ENCODE measurements around the gene ACADSB.

ACADSB gene

GRCh38 chr10:123007558-123008354, 1.1 kb upstream of the ACADSB start:
- Histone ChIP-seq H3K36me3 (ENCODE audit: insufficient read depth, low read length) (peaks cover 7% of the 10 kb centered on the region), H2AFZ (ENCODE audit: low read depth, low read length) (peak overlapping the region; percentile 90), H3K27me3 (ENCODE audit: insufficient read depth, low read length, poor library complexity) (no peaks in the 10 kb centered on the region), H3K9ac (ENCODE audit: low read depth, low read length) (peak overlapping the region; percentile 84), H3K27ac (ENCODE audit: low read length) (peak overlapping the region; percentile 73), H3K9me3 (ENCODE audit: insufficient read depth, low read length, severe bottlenecking) (no peaks in the 10 kb centered on the region), H4K20me1 (ENCODE audit: insufficient read depth, low read length) (no peaks in the 10 kb centered on the region; the same call in 1 of the 2 replicates), H3K4me3 (ENCODE audit: low read depth in 1 of 2, low read length in 2 of 2) (peak overlapping the region; percentile 50 to 73), H3K4me1 (ENCODE audit: insufficient read depth, low read length) (peaks cover 42% of the 10 kb centered on the region), H3K79me2 (ENCODE audit: insufficient read depth, low read length) (peaks cover 61% of the 10 kb centered on the region), H3K4me2 (ENCODE audit: insufficient read depth, low read length) (peak overlapping the region; percentile 85)
- ATAC-seq (ENCODE audit: insufficient read depth, low read depth) = peak; percentile 35
- DNase-seq = peak; percentile 44
- no peak for TF ChIP-seq EZH2 (IDR thresholded peaks at IDR 0.05; ENCODE audit: borderline replicate concordance, low read depth, low read length, severe bottlenecking)
- TF ChIP-seq, protein P1, sequence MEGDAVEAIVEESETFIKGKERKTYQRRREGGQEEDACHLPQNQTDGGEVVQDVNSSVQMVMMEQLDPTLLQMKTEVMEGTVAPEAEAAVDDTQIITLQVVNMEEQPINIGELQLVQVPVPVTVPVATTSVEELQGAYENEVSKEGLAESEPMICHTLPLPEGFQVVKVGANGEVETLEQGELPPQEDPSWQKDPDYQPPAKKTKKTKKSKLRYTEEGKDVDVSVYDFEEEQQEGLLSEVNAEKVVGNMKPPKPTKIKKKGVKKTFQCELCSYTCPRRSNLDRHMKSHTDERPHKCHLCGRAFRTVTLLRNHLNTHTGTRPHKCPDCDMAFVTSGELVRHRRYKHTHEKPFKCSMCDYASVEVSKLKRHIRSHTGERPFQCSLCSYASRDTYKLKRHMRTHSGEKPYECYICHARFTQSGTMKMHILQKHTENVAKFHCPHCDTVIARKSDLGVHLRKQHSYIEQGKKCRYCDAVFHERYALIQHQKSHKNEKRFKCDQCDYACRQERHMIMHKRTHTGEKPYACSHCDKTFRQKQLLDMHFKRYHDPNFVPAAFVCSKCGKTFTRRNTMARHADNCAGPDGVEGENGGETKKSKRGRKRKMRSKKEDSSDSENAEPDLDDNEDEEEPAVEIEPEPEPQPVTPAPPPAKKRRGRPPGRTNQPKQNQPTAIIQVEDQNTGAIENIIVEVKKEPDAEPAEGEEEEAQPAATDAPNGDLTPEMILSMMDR (IDR thresholded peaks at IDR 0.05; ENCODE audit: borderline replicate concordance, extremely low read depth, low read length, poor library complexity, severe bottlenecking) = no peak

DNA sequence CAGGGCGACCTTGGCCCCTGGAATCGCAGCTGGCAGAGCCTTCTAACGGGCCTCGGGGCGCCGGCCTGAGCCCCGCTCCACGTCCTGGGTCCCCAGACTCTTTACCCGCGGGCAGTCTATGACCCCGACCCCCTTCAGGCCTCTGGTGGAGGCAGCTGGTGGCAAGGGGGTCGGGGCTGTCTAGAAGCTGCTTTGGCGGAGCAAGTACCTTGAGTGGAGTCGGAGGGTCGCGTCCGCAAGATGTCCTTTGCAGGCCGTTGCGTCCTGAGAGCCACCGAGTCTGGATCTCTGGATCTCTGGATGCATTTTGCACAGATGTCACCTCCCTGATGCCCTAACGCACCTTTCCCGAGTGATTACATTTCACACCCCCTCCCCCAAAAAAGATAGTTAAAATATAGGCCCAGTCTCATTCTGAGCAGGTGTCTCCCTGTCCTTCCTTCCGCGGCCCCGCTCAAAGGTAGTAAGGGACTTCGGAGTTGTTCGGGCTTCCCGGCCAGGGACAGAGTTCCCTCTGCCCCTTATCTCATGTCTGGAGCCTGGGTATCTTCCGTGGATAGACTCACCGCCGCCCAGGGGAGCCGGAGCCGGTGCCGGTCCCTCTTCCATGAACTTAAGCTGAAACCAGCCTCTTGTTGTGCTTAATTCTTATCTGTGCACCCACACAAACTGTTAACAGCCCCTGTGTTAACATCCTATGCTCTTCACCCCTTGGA, 457 bp downstream of the ACADSB start:
- no peaks in the 10 kb centered on the region for H3K27me3 ChIP-seq (ENCODE audit: insufficient read depth, low read length, poor library complexity)
- H3K9me3 ChIP-seq (ENCODE audit: insufficient read depth, low read length, severe bottlenecking) = no peaks in the 10 kb centered on the region
- DNase-seq (peak; percentile 20), ATAC-seq (ENCODE audit: insufficient read depth, low read depth) (peak; percentile 1; the same call in 1 of the 3 replicates)
- no peak for TF ChIP-seq EZH2 (IDR thresholded peaks at IDR 0.05; ENCODE audit: borderline replicate concordance, low read depth, low read length, severe bottlenecking)
- TF ChIP-seq, protein P1 (IDR thresholded peaks at IDR 0.05; ENCODE audit: borderline replicate concordance, extremely low read depth, low read length, poor library complexity, severe bottlenecking) = no peak
- peak overlapping the region; percentile 84 for H2AFZ ChIP-seq (ENCODE audit: low read depth, low read length)
- peak overlapping the region; percentile 67 to 73 for H3K4me3 ChIP-seq (ENCODE audit: low read depth in 1 of 2, low read length in 2 of 2)
- peak overlapping the region; percentile 68 for H3K27ac ChIP-seq (ENCODE audit: low read length)
- peak overlapping the region; percentile 84 for H3K9ac ChIP-seq (ENCODE audit: low read depth, low read length)
- H4K20me1 ChIP-seq (ENCODE audit: insufficient read depth, low read length) = no peaks in the 10 kb centered on the region
- peak overlapping the region; percentile 86 for H3K4me2 ChIP-seq (ENCODE audit: insufficient read depth, low read length)
- peaks cover 47% of the 10 kb centered on the region for H3K79me2 ChIP-seq (ENCODE audit: insufficient read depth, low read length)
- H3K4me1 ChIP-seq (ENCODE audit: insufficient read depth, low read length) = peaks cover 42% of the 10 kb centered on the region
- H3K36me3 ChIP-seq (ENCODE audit: insufficient read depth, low read length) = peaks cover 7% of the 10 kb centered on the region

DNA sequence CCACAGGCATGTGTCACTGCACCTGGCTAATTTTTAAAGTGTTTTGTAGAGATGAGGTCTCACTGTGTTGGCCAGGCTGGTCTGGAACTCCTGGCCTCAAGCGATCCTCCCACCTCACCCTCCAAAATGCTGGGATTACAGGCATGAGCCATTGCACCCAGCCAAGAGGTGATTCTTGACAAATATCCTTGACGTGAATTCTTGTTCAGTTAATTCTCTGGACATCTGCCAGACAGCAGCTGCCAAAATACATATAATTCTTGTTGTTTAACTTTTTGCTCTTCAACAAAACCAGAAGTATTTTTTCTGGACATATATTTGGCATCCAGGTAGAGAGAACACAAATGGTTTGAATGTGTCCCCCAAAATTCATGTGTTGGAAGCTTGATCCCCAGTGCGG, 3.2 kb downstream of the ACADSB start:
- H4K20me1 ChIP-seq (ENCODE audit: insufficient read depth, low read length) = no peaks in the 10 kb centered on the region; the same call in 1 of the 2 replicates
- no peak overlapping the region for H3K9ac ChIP-seq (ENCODE audit: low read depth, low read length)
- ATAC-seq (ENCODE audit: insufficient read depth, low read depth) (no peak), DNase-seq (no peak)
- peaks cover 20% of the 10 kb centered on the region for H3K79me2 ChIP-seq (ENCODE audit: insufficient read depth, low read length)
- no peak overlapping the region for H3K4me3 ChIP-seq (ENCODE audit: low read depth in 1 of 2, low read length in 2 of 2)
- no peaks in the 10 kb centered on the region for H3K27me3 ChIP-seq (ENCODE audit: insufficient read depth, low read length, poor library complexity)
- no peak overlapping the region for H2AFZ ChIP-seq (ENCODE audit: low read depth, low read length)
- H3K36me3 ChIP-seq (ENCODE audit: insufficient read depth, low read length) = no peaks in the 10 kb centered on the region; the same call in 1 of the 2 replicates
- H3K9me3 ChIP-seq (ENCODE audit: insufficient read depth, low read length, severe bottlenecking) = no peaks in the 10 kb centered on the region
- no peak overlapping the region for H3K27ac ChIP-seq (ENCODE audit: low read length)
- no peak for TF ChIP-seq EZH2 (IDR thresholded peaks at IDR 0.05; ENCODE audit: borderline replicate concordance, low read depth, low read length, severe bottlenecking)
- TF ChIP-seq, protein P1 (IDR thresholded peaks at IDR 0.05; ENCODE audit: borderline replicate concordance, extremely low read depth, low read length, poor library complexity, severe bottlenecking) = no peak
- peaks cover 25% of the 10 kb centered on the region for H3K4me1 ChIP-seq (ENCODE audit: insufficient read depth, low read length)
- no peak overlapping the region for H3K4me2 ChIP-seq (ENCODE audit: insufficient read depth, low read length)

All from DND-41 (cell line).